ENCODE data around the gene ATXN7L1. TPM values are rescaled to one million over a fixed set of nuclear protein-coding genes. Genes with fewer than 3 reads are reported as not detected.
"Not testable (repeated sequence)": the region's sequence is repeated elsewhere in the genome, so short reads cannot be mapped to it uniquely, and the experiment has no call there.

ATXN7L1 gene
- total RNA-seq, 1 donor from 2014 or later = 5.3 TPM

DNA sequence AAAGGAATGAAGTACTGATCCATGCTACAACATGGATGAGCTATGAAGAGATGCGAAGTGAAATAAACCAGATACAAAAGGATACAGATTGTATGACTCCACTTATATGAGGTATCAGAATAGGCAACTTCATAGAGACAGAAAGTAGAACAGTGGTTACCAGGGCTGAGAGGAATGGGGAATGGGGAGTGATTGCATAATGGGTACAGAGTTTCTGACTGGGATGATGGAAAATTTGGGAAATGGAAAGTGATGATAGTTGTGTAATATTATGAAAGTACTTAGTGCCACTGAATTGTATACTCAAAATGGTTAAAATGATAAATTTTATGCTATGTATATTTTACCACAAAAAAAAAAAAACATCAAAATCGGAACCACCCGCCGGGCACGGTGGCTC lies 3.9 kb downstream of the ATXN7L1 start:
- no peak for ATAC-seq (ENCODE audit: poor library complexity)
- intact Hi-C loops (cut with DNase I) = loop anchor here (10.0 kb wide), 1 partner anchor 292 kb away; no protein-coding TSS in a partner anchor
- no peak for DNase-seq

DNA sequence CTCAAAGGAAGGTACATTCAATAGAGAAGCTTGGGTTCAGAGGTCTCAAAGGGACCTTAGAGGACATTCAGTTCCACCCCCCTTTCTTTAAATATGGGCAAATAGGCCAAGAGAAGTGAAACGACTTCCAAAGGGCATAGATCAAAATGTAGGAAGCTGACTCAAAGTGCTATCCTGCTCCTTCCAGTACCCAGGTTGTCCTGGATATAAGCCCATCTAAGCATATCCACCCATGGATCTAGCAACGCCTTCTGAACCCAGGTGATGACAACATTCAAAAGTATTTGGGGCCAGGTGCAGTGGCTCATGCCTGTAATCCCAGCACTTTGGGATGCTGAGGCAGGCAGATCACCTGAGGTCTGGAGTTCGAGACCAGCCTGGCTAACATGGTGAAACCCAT lies 5.3 kb downstream of the ATXN7L1 start:
- intact Hi-C loops (cut with DNase I) = loop anchor here (10.0 kb wide), 1 partner anchor 294 kb away; no protein-coding TSS in a partner anchor

DNA sequence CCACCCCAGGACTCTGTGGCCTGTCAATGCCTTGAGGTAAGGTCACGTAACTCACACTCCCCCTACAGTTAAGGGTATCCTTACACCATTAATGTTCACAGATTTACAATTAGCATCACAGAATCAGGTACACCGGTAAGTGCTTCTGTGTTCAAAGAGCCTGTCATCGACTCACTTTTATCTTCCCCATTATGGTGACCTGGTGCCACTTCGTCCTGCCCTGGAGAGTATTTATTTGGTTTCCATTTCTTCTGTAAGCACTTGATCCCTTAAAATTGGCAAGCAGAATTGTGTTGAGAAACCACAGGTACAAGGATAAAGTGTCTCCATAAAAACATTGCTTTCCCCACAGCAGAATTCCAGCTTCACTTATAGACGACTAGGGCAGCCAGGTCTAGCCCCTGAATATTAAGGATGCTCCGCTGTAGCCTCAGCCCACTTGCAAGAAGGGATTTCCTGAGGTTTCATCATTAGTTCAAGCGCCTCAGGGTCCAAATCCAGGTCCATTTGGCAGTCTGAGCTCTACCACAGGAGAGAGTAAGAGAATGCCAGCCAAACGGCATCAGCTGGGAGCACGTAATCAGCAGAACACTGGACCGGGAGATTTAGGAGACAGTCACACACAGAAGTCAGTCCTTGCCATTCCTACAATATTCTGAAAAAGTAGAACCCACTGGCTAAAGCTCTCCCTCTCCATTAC lies 10.1 kb downstream of the ATXN7L1 start:
- ATAC-seq (ENCODE audit: poor library complexity) = no peak
- intact Hi-C loops (cut with DNase I) = no loop called here
- DNase-seq = no peak

More for the DNA sequence above, 5.3 kb downstream of the ATXN7L1 start:
- ATAC-seq (ENCODE audit: poor library complexity) (no peak), DNase-seq (no peak)

GRCh38 chr7:105863876-105864275 lies 12.5 kb downstream of the ATXN7L1 start:
- intact Hi-C loops (cut with DNase I) = no loop called here
- DNase-seq (no peak), ATAC-seq (ENCODE audit: poor library complexity) (no peak)

DNA sequence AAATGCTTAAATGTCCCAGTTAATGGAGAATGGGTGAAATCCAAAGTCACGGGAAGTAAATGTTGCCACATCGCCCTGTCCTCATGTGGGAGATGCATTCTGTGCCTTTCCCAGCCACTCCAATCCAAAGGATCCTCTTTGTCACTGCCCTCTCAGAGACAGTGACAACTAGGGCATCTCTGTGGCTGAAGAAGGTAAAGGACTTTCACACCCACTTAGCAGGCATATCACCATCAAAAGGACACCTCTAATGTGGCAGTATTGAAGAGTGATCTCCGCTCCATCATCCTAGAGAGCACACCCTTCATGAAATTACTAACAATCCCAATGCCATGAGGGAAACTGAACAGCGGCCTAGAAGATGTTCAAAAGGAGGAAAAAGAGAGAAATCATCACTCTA lies 13.6 kb downstream of the ATXN7L1 start:
- intact Hi-C loops (cut with DNase I) = no loop called here
- DNase-seq (no peak), ATAC-seq (ENCODE audit: poor library complexity) (no peak)

- DNase-seq (no peak), ATAC-seq (ENCODE audit: poor library complexity) (no peak)
- intact Hi-C loops (cut with DNase I) = no loop called here
Observed at GRCh38 chr7:105862276-105862675, 14.1 kb downstream of the ATXN7L1 start.

GRCh38 chr7:105861224-105861623 lies 15.2 kb downstream of the ATXN7L1 start:
- intact Hi-C loops (cut with DNase I) = no loop called here
- ATAC-seq (ENCODE audit: poor library complexity) (no peak), DNase-seq (no peak)

DNA sequence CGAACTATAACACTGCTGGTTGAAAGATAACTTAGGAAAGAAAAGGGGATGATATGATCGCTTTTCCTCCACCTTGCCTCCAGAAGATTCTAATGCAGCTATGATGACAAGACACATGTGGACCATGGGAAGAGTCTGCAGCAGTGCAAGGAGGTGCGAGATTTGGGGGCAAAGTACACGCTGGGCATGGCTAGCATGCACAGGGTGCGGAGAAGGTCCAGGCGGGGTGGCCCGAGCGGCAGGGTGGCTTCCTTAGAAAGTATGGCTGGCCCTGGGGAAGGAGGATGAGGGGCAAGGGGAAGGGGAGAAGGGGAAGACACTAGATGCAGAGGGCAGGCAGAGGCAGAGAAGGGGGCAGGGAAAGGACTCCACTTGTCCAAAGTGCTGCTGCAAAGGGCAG lies 15.6 kb downstream of the ATXN7L1 start:
- ATAC-seq (ENCODE audit: poor library complexity) (no peak), DNase-seq (no peak)
- intact Hi-C loops (cut with DNase I) = no loop called here

GRCh38 chr7:105857009-105857952 lies 19.1 kb downstream of the ATXN7L1 start:
- intact Hi-C loops (cut with DNase I) = no loop called here
- DNase-seq (no peak), ATAC-seq (ENCODE audit: poor library complexity) (no peak)

GRCh38 chr7:105854498-105854897 lies 21.9 kb downstream of the ATXN7L1 start:
- intact Hi-C loops (cut with DNase I) = no loop called here
- no peak for DNase-seq
- ATAC-seq (ENCODE audit: poor library complexity) = no peak

GRCh38 chr7:105853931-105854419 lies 22.4 kb downstream of the ATXN7L1 start:
- intact Hi-C loops (cut with DNase I) = no loop called here
- DNase-seq (no peak), ATAC-seq (ENCODE audit: poor library complexity) (no peak)

DNA sequence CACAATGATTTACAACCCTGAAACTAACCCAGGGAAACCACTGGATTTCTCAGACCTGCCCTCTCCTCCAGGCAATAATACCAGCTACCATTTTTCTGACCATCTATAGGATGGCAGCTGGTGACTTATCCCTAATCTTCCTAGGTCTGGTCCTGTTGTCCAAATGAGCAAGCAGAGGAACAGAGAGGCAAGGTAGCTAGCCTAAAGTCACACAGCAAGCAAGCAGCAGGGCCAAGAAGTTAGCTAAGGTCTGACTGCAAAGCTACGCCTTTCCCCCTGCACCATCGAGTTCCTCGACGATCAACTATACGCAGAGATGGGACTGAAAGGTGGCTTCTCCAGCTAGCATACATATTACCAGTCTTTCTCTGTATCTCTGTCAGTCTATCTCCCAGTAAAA lies 25.3 kb downstream of the ATXN7L1 start:
- intact Hi-C loops (cut with DNase I) = no loop called here
- DNase-seq (no peak), ATAC-seq (ENCODE audit: poor library complexity) (no peak)

GRCh38 chr7:105849122-105849855 lies 27.1 kb downstream of the ATXN7L1 start:
- intact Hi-C loops (cut with DNase I) = no loop called here
- ATAC-seq (ENCODE audit: poor library complexity) (no peak), DNase-seq (no peak)

GRCh38 chr7:105846404-105846803 lies 30.0 kb downstream of the ATXN7L1 start:
- intact Hi-C loops (cut with DNase I) = no loop called here
- ATAC-seq (ENCODE audit: poor library complexity) (no peak), DNase-seq (no peak)

GRCh38 chr7:105844681-105845080 lies 31.7 kb downstream of the ATXN7L1 start:
- DNase-seq; ATAC-seq (ENCODE audit: poor library complexity); intact Hi-C loops (cut with DNase I): not testable (repeated sequence)

- no peak for DNase-seq
- ATAC-seq (ENCODE audit: poor library complexity) = no peak
- intact Hi-C loops (cut with DNase I) = no loop called here
Observed at GRCh38 chr7:105841866-105842265, 34.5 kb downstream of the ATXN7L1 start.

GRCh38 chr7:105840981-105841749 lies 35.2 kb downstream of the ATXN7L1 start:
- ATAC-seq (ENCODE audit: poor library complexity) (no peak), DNase-seq (no peak)
- intact Hi-C loops (cut with DNase I) = no loop called here

DNA sequence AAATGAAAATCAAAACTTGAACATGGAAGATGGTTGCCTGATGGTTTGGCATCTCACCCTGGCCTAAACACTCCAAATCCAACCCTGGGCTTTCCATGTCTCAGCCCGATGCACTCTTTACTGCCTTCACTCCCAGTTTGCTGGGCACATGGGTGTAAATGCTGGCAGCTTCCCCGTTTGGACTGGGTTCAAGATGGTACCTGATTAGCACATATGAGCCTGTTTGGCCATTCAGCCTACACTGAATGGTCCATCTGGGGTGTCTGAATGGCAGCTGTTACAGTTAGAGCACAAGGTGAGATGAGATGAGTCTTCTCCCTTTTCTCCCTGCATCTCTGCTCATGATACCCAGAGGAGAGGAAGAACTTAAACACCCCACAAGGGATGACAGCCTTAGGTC lies 37.1 kb downstream of the ATXN7L1 start:
- intact Hi-C loops (cut with DNase I) = no loop called here
- no peak for DNase-seq

More for the DNA sequence above, 37.1 kb downstream of the ATXN7L1 start:
- no peak for ATAC-seq (ENCODE audit: poor library complexity)

All from Right ventricle myocardium superior (tissue), 1 donor.